ENCODE measurements around the gene PCMT1.
"Not testable (repeated sequence)": the region's sequence is repeated elsewhere in the genome, so short reads cannot be mapped to it uniquely, and the experiment has no call there.

The PCMT1 gene

GRCh38 chr6:149749082-149749593 lies 403 bp upstream of the PCMT1 start:
- not testable (repeated sequence) for DNase-seq

- DNase-seq, result peak in 36 of 56 donors; percentile 9 to 75 (median 44)
These were observed 632 bp downstream of the PCMT1 start for GRCh38 chr6:149750136-149750609.

- DNase-seq, result no peak
These were observed 1.7 kb downstream of the PCMT1 start for GRCh38 chr6:149751239-149751638.

GRCh38 chr6:149751920-149752319 lies 2.4 kb downstream of the PCMT1 start:
- not testable (repeated sequence) for DNase-seq

- no peak for DNase-seq
These were observed 3.2 kb downstream of the PCMT1 start for GRCh38 chr6:149752600-149753373.

- not testable (repeated sequence) for DNase-seq
These were observed 3.8 kb downstream of the PCMT1 start for GRCh38 chr6:149753374-149753637.

GRCh38 chr6:149754548-149754947 lies 5.0 kb downstream of the PCMT1 start:
- DNase-seq, result no peak

GRCh38 chr6:149755300-149756260 lies 6.0 kb downstream of the PCMT1 start:
- DNase-seq, result no peak

- DNase-seq, result no peak
These were observed 6.7 kb downstream of the PCMT1 start for GRCh38 chr6:149756261-149756636.

GRCh38 chr6:149761438-149761837 lies 11.9 kb downstream of the PCMT1 start:
- no peak for DNase-seq

GRCh38 chr6:149763866-149764265 lies 14.3 kb downstream of the PCMT1 start:
- no peak for DNase-seq

GRCh38 chr6:149766156-149766769 lies 16.7 kb downstream of the PCMT1 start:
- DNase-seq, result no peak

- no peak for DNase-seq
These were observed 20.1 kb downstream of the PCMT1 start for GRCh38 chr6:149769676-149770075.

GRCh38 chr6:149771185-149771584 lies 21.6 kb downstream of the PCMT1 start:
- DNase-seq, result no peak

GRCh38 chr6:149771925-149772324 lies 22.4 kb downstream of the PCMT1 start:
- no peak for DNase-seq

- DNase-seq, result no peak
These were observed 28.1 kb downstream of the PCMT1 start for GRCh38 chr6:149777624-149778023.

- DNase-seq, result no peak
These were observed 30.1 kb downstream of the PCMT1 start for GRCh38 chr6:149779644-149779963.

GRCh38 chr6:149781715-149782114 lies 32.2 kb downstream of the PCMT1 start:
- no peak for DNase-seq

- no peak for DNase-seq
These were observed 32.8 kb downstream of the PCMT1 start for GRCh38 chr6:149782337-149782736.

- DNase-seq, result no peak
These were observed 34.0 kb downstream of the PCMT1 start for GRCh38 chr6:149783551-149783950.

- DNase-seq, result no peak
These were observed 56.6 kb downstream of the PCMT1 start for GRCh38 chr6:149806127-149806526.

GRCh38 chr6:149809798-149810197 lies 60.3 kb downstream of the PCMT1 start:
- no peak for DNase-seq
